ENCODE measurements around the gene KRT2.
"Not testable (repeated sequence)": the region's sequence is repeated elsewhere in the genome, so short reads cannot be mapped to it uniquely, and the experiment has no call there.

KRT2 gene

DNA sequence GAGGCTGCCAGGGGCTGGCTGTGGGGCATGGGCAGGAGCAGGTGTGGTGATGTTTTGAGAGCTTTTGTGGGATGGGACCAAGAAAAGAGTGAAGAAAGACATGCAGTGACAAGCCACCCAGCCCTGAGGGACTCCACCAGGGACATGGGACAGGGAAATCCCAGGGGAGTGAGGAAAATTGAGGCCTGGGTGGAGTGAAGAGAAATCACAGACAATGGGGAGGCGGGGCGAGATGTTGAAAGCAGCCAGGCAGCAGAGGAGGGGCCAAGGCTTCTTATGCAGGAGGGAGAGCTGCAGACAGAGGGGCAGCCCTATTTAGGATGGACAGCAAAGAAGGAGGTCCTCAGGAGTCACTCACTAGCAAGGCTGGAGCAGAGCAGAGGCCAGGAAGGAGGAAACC, 32.4 kb upstream of the KRT2 start:
- DNase-seq (ENCODE audit: low read depth in 3 of 3), result no peak

DNA sequence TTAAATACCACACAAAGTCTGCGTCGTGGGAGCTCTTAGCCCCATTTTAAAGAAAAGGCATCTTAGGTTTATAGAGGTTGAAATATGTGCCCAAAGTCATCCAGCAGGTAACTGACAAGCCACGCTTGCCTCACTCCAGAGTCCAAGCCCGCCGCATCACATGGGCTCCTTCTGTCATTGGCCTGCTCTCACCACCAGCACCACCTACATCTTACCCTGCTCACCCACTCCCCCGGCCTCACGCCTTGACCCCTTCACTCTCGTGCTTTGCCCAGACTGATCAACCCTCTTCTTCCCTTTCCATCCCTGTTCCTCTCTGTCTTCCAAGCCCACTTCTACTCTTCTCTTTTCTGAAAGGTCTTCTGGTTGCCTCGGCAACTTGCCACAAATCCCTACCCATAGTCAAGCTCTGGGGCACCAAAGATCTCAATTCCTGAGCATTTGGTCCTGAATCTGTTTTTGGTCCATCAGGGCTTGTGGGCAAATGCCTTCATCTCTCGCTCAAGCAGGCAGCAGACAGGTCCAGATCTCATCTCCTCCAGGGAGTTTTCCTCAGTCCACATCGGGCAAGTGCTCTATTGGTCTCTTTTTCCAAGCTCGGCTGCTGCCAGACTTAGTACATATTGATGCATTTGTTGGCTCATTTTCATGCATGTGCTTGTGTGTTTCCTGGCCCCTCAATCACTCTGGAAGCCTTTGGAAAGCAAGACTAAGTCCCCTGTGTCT, 31.7 kb upstream of the KRT2 start:
- no peak for DNase-seq (ENCODE audit: low read depth in 3 of 3)

DNA sequence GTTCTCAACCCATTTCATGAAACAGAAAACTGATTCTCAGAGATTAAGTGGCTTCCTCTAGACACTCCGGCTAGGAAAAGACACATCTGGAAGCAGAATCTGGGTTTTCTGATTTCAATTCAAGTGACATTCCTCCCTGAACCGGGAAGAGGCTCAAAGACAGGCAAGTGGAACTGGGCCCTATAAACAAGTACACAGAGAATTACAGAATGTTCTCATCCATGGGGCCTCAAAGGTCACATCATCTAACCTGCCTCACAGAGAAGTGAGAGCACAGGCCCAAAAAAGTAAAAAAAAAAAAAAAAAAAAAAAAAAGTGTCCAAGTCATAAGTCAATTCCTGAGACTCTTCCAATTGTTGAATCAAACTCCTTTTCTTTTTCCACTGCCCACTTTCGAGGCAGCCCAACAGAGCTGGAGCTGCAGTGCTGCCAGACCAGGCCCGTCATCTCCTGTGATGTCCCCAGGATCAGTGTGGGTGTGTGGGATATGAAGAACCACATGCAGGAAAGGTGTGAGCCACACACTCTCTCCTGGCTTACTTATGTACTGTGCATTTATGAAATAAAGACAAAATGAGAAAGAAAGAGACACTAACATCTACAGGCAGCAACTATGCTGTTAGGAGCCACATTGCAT, 31.0 kb upstream of the KRT2 start:
- no peak for DNase-seq (ENCODE audit: low read depth in 3 of 3)

DNA sequence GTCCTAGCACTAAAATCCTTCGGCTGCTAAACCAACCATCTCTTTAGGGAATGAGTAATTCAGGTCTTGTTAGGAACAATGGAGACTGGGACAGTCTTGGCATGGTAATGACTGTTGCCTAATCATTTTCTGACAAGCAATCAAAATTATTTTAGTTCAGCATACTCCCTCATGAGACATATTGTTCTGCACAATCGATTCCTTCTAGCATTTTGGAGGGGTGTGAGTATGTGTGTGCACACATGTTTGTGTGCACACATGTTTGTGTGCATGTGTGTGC, 30.3 kb upstream of the KRT2 start:
- DNase-seq (ENCODE audit: low read depth in 3 of 3), result no peak

DNA sequence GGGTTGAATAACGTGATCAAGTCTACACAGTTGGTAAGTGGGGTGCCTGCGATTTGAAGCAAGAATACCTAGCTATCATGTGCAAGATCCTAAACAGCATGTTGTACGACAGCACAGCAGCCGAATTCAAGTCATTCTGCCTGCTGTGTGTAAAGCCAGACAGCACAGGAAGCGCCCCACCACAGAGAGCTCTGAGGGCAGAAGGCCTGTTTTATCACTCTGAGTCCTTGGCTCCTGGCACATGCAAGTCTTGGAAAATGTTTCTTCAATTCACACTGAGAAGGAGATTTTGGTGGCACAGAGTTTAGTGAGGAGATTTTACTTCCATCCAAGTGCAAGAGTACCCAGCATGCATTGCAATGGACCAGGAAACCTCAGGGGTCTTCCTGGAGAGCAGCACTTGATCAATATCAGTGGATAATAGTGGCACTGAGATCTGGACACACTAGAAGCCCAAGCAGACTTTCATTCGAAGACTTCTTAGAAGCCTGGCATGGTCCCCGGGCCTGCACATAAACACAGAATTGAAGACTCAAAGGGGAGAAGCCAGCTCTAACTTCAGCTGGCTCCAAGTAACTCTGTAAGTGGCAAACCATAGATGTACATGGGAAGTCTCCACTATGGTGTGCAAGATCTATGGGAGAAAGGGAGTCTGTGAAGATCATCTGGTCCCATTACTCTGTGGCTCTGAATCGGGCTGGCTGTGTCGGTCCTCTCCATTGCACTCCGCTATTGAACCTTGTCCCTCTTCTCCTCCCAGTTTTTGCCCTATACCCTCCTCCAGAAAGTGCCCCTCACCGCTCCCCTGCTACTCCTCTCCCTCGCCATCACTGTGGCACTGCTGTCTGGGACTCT, 29.7 kb upstream of the KRT2 start:
- peak in 1 of 3 experiments; percentile 13 for DNase-seq (ENCODE audit: low read depth in 3 of 3)

DNA sequence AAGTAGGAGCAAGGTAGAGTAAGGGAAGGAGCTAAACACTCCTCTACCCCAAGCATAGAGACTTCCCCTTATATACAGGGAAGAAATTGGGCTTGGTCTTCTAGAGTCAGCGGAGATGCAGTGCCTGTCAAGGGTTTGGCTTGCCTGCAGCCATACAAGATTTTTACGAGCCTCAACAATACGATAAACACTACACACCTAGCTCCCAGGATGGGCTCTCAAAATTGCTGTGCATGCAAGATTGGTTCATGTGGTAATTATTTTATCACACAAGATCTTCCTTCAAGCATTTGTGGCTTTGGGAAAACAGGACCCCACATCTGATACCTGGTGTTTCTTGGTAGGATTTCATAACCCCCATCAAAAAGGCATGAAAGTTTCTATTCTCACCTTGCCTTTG, 28.4 kb upstream of the KRT2 start, which contains the start of gene KRT1:
Gene KRT1, minus strand, starts transcription at position 45 of the 400 bp plus-strand sequence. CDS start 59 bp downstream, outside the sequence.
- no peak for DNase-seq (ENCODE audit: low read depth in 3 of 3)

DNA sequence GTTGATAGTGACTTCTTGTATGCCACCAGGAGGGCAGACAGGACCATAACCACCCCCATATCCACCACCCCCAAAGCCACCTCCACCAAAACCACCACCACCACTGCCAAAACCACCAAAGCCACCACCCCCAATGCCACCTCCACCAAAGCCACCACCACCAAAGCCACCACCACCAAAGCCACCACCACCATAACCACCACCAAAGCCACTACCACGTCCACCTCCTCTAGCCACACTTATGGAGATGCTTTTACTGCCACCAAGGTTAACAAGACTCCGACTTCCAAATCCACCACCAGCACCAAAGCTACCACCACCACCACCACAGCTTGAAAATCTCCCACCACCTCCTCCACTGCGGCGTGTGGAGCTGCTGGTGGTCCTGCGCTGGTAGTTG, 27.9 kb upstream of the KRT2 start:
- no peak for DNase-seq (ENCODE audit: low read depth in 3 of 3)

DNA sequence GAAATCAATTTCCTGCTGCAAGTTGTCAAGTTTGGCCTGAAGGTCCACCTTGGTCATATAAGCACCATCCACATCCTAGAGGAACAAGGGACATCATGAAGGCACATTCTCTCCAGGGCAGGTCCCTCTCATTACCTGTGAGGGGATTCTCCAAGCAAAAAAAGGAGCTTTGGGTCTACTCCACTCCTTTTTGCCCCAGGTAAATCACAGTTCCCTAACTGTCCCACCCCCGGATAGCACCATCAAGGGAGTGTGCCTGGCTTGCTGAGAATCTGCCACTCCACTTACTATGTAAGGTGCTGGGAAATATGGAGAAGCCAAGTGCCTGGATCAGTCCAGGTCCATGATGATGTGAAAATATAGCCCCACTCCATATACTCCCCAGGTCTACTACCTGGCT, 25.7 kb upstream of the KRT2 start:
- no peak for DNase-seq (ENCODE audit: low read depth in 3 of 3)

DNA sequence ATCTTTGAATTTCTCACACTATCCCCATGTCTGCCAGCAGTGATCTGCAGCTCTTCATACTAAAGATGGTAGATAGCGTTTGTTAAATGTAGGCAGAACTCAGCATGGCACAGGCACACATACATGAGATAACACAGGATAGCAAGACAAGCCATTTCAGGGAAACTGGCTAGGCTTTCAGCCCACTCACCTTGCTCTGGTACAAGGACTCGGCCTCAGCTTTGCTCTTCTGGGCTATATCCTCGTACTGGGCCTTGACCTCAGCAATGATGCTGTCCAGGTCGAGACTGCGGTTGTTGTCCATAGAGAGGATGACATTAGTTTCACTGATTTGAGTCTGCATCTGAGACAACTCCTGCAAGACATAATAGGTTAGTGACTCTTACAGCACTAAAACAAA, 25.1 kb upstream of the KRT2 start:
- DNase-seq (ENCODE audit: low read depth in 3 of 3), result no peak

DNA sequence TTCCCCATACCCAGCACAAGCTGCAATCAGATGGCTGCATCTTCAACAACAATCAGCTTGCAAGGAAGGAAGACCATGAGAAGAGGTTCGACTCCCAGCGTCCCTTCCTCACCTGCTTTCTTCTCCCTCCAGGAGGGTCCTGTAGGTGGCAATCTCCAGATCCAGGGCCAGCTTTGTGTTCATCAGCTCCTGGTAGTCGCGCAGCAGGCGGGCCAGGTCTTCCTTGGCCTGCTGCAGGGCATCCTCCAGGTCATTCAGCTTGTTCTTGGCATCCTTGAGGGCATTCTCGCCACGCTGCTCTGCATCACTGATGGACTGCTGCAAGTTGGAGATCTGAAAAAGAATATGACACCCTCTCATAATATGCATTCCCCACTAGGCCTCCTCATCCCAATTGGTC, 24.2 kb upstream of the KRT2 start:
- no peak for DNase-seq (ENCODE audit: low read depth in 3 of 3)

DNA sequence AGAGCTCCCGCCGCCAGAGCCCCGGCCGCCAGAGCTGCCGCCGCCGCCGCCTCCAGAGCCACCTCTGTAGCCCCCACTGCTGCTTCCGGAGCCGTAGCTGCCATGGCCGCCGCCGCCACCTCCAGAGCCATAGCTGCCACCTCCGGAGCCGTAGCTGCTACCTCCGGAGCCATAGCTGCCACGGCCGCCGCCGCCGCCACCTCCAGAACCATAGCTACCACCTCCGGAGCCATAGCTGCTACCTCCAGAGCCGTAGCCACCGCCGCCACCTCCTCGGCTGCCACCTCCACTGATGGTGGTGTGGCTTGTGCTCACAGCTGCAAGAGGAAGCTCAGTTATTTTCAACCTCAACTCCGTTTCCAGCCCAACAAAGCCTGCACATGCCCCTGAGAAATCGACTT, 23.3 kb upstream of the KRT2 start:
- DNase-seq (ENCODE audit: low read depth in 3 of 3), result no peak

DNA sequence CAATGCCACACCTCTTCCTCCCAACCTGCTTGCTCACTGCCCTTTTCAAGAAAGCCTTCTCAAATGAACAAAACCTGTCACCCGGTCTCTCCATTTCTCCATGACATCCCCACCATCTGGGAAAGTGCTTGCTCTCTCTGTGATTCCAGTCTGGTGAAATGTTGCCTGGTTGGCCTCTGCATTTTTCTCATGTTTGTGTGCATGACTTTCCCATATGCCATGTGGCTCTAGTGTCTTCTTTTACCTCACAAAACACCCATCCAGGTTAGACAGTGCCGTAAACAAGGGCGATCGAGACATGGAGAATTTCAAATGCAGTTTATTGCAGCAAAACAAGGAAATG, 22.4 kb upstream of the KRT2 start:
- no peak for DNase-seq (ENCODE audit: low read depth in 3 of 3)

DNA sequence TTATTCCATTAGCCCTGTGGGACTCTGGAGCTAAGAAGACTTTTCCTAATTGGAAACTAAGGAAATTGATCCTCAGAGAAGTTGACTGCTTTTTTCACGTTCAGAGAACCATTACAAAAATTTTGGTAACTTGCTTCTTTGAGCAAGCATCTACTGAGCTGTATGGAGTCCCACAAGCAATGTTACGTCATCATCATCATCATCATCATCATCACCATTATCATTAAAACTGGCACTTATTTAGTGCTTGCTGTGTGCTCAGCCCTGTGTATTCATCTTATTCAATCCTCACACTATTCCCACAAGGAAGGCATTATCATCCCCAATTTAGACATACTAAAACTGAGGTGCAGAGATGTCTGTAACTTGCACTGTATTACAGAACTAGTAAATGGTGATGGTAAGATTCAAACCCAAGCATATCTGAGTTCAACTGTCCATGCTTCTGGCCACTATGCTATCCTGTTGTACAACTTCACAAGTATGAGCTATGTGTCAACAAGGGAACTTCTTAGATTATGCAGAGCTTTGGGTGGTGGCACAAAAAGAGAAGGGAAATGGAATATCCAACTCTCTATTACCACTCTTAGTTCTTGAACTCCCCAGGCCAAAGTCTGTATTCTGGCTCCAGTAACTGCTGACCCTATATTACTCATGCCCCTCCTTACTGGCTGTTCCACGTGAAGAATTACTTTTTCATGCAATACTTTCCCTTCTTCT, 21.9 kb upstream of the KRT2 start:
- DNase-seq (ENCODE audit: low read depth in 3 of 3), result no peak

DNA sequence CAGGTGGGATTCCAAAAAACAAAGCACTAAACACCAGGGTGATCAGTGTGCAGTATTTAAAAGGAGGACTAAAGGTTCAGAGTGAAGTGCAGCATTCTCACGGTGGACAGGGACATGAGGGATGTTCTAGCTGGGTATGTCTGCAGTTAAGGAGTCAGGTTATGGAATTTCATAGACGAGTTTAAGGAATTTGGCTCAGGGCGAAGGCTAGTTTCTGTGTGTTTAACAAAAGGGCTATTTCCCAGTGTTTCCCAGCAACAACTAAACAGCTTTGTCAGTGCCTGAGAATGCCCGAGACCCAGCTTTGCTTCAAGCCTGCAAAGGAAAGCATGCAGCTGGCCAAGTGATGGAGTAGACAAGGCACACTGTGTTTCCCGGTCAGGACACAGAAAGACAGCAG, 21.2 kb upstream of the KRT2 start:
- no peak for DNase-seq (ENCODE audit: low read depth in 3 of 3)

DNA sequence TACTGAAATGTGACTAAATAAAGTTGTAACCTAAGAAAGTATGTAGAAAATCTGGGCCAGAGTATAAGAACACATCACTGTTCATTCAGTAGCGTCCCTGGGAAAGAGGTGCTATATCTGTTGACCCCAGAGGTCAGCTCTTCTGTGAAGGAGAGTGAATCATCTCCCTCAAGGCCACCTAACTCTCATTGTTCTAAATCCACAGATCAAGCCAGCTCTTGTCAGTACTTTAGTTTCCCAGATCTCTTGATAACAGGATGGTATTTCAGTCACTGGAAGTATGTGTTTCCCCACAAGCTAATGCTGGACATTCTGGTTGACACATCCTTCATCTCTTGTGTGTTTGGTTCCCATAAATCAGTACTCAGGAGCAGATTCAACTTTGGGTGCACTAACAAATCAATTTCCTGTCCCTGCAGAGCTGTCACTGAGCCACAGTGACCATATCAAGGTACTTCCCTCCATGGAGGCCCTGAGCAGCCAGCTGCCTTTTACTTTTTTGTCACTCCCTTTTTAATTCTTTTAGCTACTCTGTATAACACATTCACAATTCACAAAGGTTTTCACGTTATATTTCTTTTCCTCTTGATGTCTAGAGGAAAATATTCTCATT, 20.4 kb upstream of the KRT2 start:
- no peak for DNase-seq (ENCODE audit: low read depth in 3 of 3)

DNA sequence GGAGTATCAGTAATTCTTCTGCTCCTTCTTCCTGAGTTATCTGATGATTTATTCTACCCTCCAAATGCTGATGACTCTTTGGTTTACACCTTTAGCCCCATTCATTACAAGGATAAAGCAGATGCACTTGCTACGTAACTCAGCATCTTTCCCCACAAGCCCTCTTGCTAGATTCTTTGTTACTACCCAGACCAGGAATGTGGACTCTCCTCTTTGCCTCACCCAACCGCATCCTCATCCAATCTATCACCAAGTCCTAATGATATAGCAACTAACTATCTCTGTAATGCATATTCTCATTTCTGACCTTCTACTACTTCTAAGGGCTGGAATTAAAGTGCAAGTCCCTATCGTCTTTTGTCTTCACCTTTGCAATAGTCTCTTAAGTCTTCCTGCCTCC, 18.9 kb upstream of the KRT2 start:
- no peak for DNase-seq (ENCODE audit: low read depth in 3 of 3)

DNA sequence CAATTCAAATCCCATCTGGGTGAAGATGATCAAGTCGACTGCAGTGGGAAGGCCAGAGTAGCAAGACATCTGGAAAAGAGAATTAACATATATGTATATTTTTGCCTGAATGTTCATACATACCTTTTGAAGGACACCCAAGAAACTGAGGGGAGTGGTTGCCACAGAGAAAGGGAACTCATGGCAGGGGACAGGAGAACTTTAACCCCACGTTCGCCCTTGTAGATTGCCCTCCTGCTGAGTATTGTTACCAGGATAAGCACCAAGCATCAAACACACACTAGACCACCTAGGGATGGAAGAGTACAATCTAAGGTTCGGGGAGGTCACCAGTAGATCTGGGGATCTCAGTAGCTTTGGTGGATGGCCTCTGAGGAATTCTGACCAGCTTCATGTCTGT, 18.5 kb upstream of the KRT2 start:
- DNase-seq (ENCODE audit: low read depth in 3 of 3), result no peak

DNA sequence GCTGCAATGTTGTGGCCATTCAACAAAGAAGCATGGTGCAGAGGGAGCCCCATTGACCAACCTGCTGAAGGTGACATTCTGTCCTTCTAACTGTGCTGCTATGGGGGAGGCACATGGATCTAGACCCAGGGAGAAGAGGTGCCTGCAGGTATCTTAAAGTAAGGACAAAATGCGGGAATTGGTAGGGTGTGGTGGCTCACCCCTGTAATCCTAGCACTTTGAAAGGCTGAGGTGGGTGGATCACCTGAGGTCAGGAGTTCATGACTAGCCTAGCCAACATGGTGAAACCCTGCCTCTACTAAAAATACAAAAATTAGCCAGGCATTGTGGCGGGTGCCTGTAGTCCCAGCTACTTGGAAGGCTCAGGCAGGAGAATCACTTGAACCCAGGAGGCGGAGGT, 17.9 kb upstream of the KRT2 start:
- DNase-seq (ENCODE audit: low read depth in 3 of 3), result not testable (repeated sequence)

DNA sequence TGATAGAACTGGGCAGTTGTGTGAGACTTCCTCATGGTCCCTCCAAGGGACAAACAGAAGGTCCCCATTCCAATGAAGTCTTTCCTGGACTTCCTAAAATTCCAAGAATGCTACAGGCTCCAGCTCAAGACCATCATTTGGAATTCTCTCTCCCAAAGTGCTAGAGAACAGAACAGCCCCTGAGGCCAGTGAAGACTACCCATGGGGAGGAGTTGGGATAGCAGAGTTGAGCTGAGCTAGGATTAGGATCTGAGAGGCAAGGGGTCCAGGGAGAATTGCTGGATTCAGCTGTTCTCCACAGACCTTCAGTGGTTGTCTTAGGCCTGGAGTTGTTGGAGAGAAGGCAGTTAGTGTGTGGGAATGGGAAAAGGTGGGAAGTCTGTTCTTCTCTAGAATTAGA, 17.4 kb upstream of the KRT2 start:
- no peak for DNase-seq (ENCODE audit: low read depth in 3 of 3)

DNA sequence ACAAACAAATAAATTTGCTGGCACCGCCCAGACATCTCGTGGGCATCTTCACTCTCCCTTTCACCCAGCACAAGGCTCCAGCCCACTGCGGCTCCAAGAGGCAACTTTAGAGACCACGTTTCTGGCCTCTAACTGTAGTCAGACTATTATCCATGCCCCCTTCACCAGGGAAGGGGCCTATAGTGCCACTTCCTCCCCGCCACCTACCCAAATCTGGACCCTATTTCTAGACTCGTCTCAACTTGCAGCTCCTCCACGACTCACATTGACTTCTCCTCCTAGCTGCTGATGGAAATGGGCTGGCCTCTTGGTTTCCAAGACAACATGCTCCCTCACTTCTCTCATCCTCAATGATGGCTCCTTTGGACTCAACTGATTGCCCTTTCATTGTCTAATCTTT, 15.9 kb upstream of the KRT2 start:
- DNase-seq (ENCODE audit: low read depth in 3 of 3), result no peak

DNA sequence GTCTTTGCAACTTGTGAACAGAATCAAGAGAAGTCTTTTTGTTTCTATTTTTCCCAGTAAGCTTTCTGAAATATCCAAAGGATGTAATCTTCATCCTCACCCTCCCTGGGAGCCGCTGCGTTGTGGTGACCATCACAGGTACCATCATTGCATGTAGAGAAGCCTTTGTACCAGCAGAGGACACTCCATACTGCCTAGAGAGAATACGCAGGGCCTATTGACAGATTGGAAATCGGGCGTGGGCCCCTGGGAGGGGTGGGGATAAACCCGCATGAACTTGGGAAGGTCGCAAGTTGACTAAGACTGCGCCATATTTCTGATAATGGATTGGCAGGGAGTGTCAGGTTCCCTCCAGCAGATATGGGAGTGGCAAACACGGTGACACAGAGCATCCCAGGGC, 15.5 kb upstream of the KRT2 start:
- DNase-seq (ENCODE audit: low read depth in 3 of 3), result no peak

DNA sequence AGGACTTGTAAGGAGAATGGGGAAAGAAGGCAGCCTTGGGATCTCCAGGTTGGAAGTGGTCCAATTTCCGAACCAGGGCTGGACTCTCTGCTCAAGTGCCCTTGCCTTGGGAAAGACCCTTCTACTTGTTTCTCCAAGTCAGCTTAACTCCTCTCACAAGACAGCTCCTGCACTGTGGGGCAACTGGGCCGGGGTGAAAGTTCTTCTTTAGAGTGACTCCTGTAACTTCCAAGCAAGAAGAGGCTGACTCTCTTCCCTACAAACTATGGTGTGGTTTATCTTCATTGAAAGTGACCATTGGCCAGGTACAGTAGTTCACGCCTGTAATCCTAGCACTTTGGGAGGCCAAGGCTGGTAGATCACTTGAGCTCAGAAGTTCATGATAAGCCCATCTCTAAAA, 14.5 kb upstream of the KRT2 start:
- DNase-seq (ENCODE audit: low read depth in 3 of 3), result no peak

All from stimulated activated CD4-positive, alpha-beta T cell treated with anti-CD3 and anti-CD28 coated beads, TNF-alpha, amount 100 ng/mL, for 4 hours (primary cell).